CD4-positive, alpha-beta T cell (primary cell): ENCODE data around the gene EIPR1. TPM values are rescaled to one million over a fixed set of nuclear protein-coding genes. Genes with fewer than 3 reads are reported as not detected.

ENCODE experiments used
- ATAC-seq: fragments of 200-7000 bp; cut with Tn5 transposase; one replicate; pipeline ENCODE4 v1.10.0; 2022; ENCODE audit warnings: mild to moderate bottlenecking; ENCODE audit not compliant: poor library complexity
- CTCF ChIA-PET: fragments of 350-600 bp; sonication (Branson Sonifier 250); formaldehyde crosslinking; loops from one replicate; lab custom pipeline; 2021; ENCODE audit warnings: antibody characterized with exemption, inconsistent platforms; lab: Charles Lee
- POLR2A ChIA-PET: fragments of 350-600 bp; sonication (Branson Sonifier 250); formaldehyde crosslinking; loops from one replicate; lab custom pipeline; 2021; ENCODE audit warnings: antibody characterized with exemption, inconsistent platforms; lab: Charles Lee
- DNase-seq, 14 experiments: peaks; one replicate each; pipeline ENCODE4 v3.0.0-alpha.2; 2013 to 2020; ENCODE audit warnings: mixed read lengths in 2 of 14
- H3K27ac ChIP-seq, 2 donors: one replicate each; pipeline versions ENCODE4 v1.5.1 to v1.7.0; 2013; ENCODE audit warnings: low read length in 2 of 2, low read depth in 1 of 2, mild to moderate bottlenecking in 1 of 2
- H3K27me3 ChIP-seq, 2 experiments: 1 replicate in 1 of 2; 2 replicates in 1 of 2; pipeline versions ENCODE4 v1.6.1 to v1.7.0; 2013; ENCODE audit warnings: low read length in 2 of 2, control low read depth in 1 of 2, mild to moderate bottlenecking in 1 of 2, moderate library complexity in 1 of 2; ENCODE audit not compliant: insufficient read depth in 2 of 2, control insufficient read depth in 1 of 2
- H3K36me3 ChIP-seq: one replicate; pipeline ENCODE4 v1.6.1; 2013; ENCODE audit warnings: low read length, control low read depth; ENCODE audit not compliant: insufficient read depth
- H3K4me1 ChIP-seq: one replicate; pipeline ENCODE4 v1.6.1; 2013; ENCODE audit warnings: low read length, control low read depth; ENCODE audit not compliant: insufficient read depth
- H3K4me3 ChIP-seq: one replicate; pipeline ENCODE4 v1.5.1; 2013; ENCODE audit warnings: mild to moderate bottlenecking, low read length, moderate library complexity
- H3K9me3 ChIP-seq, 2 experiments: 1 replicate in 1 of 2; 2 replicates in 1 of 2; pipeline versions ENCODE4 v1.6.1 to v1.7.0; 2013; ENCODE audit warnings: low read length in 2 of 2, mild to moderate bottlenecking in 2 of 2, control low read depth in 1 of 2, moderate library complexity in 1 of 2; ENCODE audit not compliant: control insufficient read depth in 1 of 2, insufficient read depth in 1 of 2
- H3K27ac Mint-ChIP-seq: one replicate; pipeline ENCODE4 v1.8.0; 2020; ENCODE audit warnings: mixed read lengths
- H3K27me3 Mint-ChIP-seq: one replicate; pipeline ENCODE4 v1.8.0; 2021; ENCODE audit warnings: mixed read lengths
- H3K36me3 Mint-ChIP-seq: one replicate; pipeline ENCODE4 v1.8.0; 2021; ENCODE audit warnings: low read depth, mixed read lengths
- H3K4me1 Mint-ChIP-seq: one replicate; pipeline ENCODE4 v1.8.0; 2021; ENCODE audit warnings: low read depth, mixed read lengths
- H3K4me3 Mint-ChIP-seq: one replicate; pipeline ENCODE4 v1.8.0; 2020; ENCODE audit warnings: mild to moderate bottlenecking, mixed read lengths
- H3K9me3 Mint-ChIP-seq: one replicate; pipeline ENCODE4 v1.8.0; 2020; ENCODE audit warnings: mixed read lengths
- CTCF ChIP-seq: fragments of 200-600 bp; IDR thresholded peaks from one replicate; pipeline ENCODE4 v1.8.0; 2022; ENCODE audit warnings: antibody characterized with exemption, mild to moderate bottlenecking
- intact Hi-C, 2 experiments: fragments of 100-400 bp; cut with DNase I in 1 of 2; cut with micrococcal nuclease in 1 of 2; formaldehyde crosslinking; loops; one replicate each; pipeline versions ENCODE4 v1.15.1 to v1.9.0; 2023 to 2025; cut with DNase I, micrococcal nuclease
- total RNA-seq, 174 experiments: library from RNA in 2 of 174; stranded (reverse) in 2 of 174; gene quantifications; one replicate each; pipeline ENCODE4 v1.2.3 and lab custom pipeline; 2021 to 2026

Gene EIPR1
- total RNA-seq, 2 experiments from 2014 or later = 11.0 to 12.4 TPM

GRCh38 chr2:3163401-3163800 lies 214.2 kb downstream of the EIPR1 start:
- Mint-ChIP-seq H3K27me3 (no peaks in the 10 kb centered on the region), H3K27ac (no peak overlapping the region), H3K4me3 (no peak overlapping the region), H3K9me3 (peaks cover 10% of the 10 kb centered on the region), H3K4me1 (no peaks in the 10 kb centered on the region), H3K36me3 (peaks cover 88% of the 10 kb centered on the region)
- Histone ChIP-seq H3K4me3 (no peak overlapping the region), H3K9me3 (peaks cover 29 to 35% of the 10 kb centered on the region in 2 experiments), H3K27me3 (no peaks in the 10 kb centered on the region), H3K36me3 (no peaks in the 10 kb centered on the region), H3K27ac (no peak overlapping the region), H3K4me1 (no peaks in the 10 kb centered on the region)
- CTCF ChIA-PET = interaction anchor here (1.1 kb wide), 1 partner anchor 10 kb away, joined by 3 read pairs; no protein-coding TSS in a partner anchor
- no peak for ATAC-seq
- TF ChIP-seq CTCF = no peak
- intact Hi-C loops = no loop called here
- no peak for DNase-seq
- POLR2A ChIA-PET = no interaction called here

GRCh38 chr2:3162442-3163077 lies 215.1 kb downstream of the EIPR1 start:
- H3K4me1 Mint-ChIP-seq = no peaks in the 10 kb centered on the region
- no peak overlapping the region for H3K4me3 Mint-ChIP-seq
- ChIA-PET CTCF (interaction anchor here (1.1 kb wide), 1 partner anchor 9 kb away, joined by 3 read pairs; no protein-coding TSS in a partner anchor), POLR2A (no interaction called here)
- DNase-seq (no peak), ATAC-seq (no peak)
- intact Hi-C loops = no loop called here
- no peaks in the 10 kb centered on the region for H3K36me3 ChIP-seq
- H3K4me1 ChIP-seq = no peaks in the 10 kb centered on the region
- no peak overlapping the region for H3K27ac ChIP-seq
- TF ChIP-seq CTCF = no peak
- H3K27ac Mint-ChIP-seq = no peak overlapping the region
- peaks cover 29 to 35% of the 10 kb centered on the region in 2 experiments for H3K9me3 ChIP-seq
- H3K36me3 Mint-ChIP-seq = peaks cover 83% of the 10 kb centered on the region
- no peak overlapping the region for H3K4me3 ChIP-seq
- peaks cover 10% of the 10 kb centered on the region for H3K9me3 Mint-ChIP-seq
- no peaks in the 10 kb centered on the region for H3K27me3 ChIP-seq
- H3K27me3 Mint-ChIP-seq = no peaks in the 10 kb centered on the region

GRCh38 chr2:3160751-3161330 lies 216.8 kb downstream of the EIPR1 start:
- H3K9me3 ChIP-seq = peaks cover 23 to 31% of the 10 kb centered on the region in 2 experiments
- no peaks in the 10 kb centered on the region for H3K27me3 ChIP-seq
- ChIA-PET CTCF (no interaction called here), POLR2A (no interaction called here)
- DNase-seq (no peak), ATAC-seq (no peak)
- no peaks in the 10 kb centered on the region for H3K4me1 ChIP-seq
- H3K27ac ChIP-seq = no peak overlapping the region
- Mint-ChIP-seq H3K27ac (no peak overlapping the region), H3K4me3 (no peak overlapping the region), H3K4me1 (no peaks in the 10 kb centered on the region), H3K9me3 (peaks cover 10% of the 10 kb centered on the region), H3K36me3 (peaks cover 68% of the 10 kb centered on the region), H3K27me3 (no peaks in the 10 kb centered on the region)
- intact Hi-C loops = no loop called here
- no peak overlapping the region for H3K4me3 ChIP-seq
- no peak for TF ChIP-seq CTCF
- H3K36me3 ChIP-seq = no peaks in the 10 kb centered on the region
